IMR-90 (cell line): ENCODE data around the gene RANGRF. TPM values are rescaled to one million over a fixed set of nuclear protein-coding genes. Genes with fewer than 3 reads are reported as not detected.

Experiments used
- ATAC-seq: fragments of 200-7000 bp; cut with Tn5 transposase; 2 replicates; pipeline ENCODE4 v1.9.1; 2020; ENCODE audit warnings: low read depth, mild to moderate bottlenecking, moderate library complexity
- BruUV-seq: library from RNA; stranded (reverse); fragments of 400-500 nt; replicated peaks from 2 replicates; lab custom pipeline; 2021; lab: Mats Ljungman, UMichigan
- CTCF ChIA-PET: fragments of 300-600 bp; formaldehyde crosslinking; extraction: SDS; loops from one replicate; lab custom pipeline; 2021; ENCODE audit warnings: antibody characterized with exemption; lab: Yijun Ruan, JAX
- POLR2A ChIA-PET: fragments of 300-600 bp; sonication (Branson Sonifier 250); formaldehyde crosslinking; loops from one replicate; lab custom pipeline; 2022; ENCODE audit warnings: antibody characterized with exemption; ENCODE audit not compliant: unreplicated experiment; lab: Charles Lee
- DNase-seq: peaks from one replicate; pipeline ENCODE4 v3.0.0; 2013
- H2AFZ ChIP-seq: replicated peaks from 2 replicates; pipeline ENCODE3; 2013; ENCODE audit warnings: low read length, mild to moderate bottlenecking; ENCODE audit not compliant: poor library complexity
- H2AK5ac ChIP-seq: 2 replicates; pipeline ENCODE4 v1.6.1; 2013; ENCODE audit warnings: low read depth, low read length, inconsistent platforms
- H2AK9ac ChIP-seq: replicated peaks from 2 replicates; pipeline ENCODE3; 2013; ENCODE audit warnings: mild to moderate bottlenecking, low read depth, low read length, moderate library complexity; ENCODE audit not compliant: poor library complexity
- H2BK120ac ChIP-seq: 2 replicates; pipeline ENCODE4 v1.6.1; 2013; ENCODE audit warnings: low read depth, low read length, inconsistent platforms
- H2BK15ac ChIP-seq: 3 replicates; pipeline ENCODE4 v1.6.1; 2013; ENCODE audit warnings: low read depth, low read length, inconsistent platforms
- H2BK20ac ChIP-seq: 2 replicates; pipeline ENCODE4 v1.6.1; 2013; ENCODE audit warnings: low read depth, mild to moderate bottlenecking, inconsistent platforms, low read length, moderate library complexity
- H2BK5ac ChIP-seq: 2 replicates; pipeline ENCODE4 v1.6.1; 2013; ENCODE audit warnings: mild to moderate bottlenecking, low read depth, low read length, inconsistent platforms; ENCODE audit not compliant: poor library complexity, severe bottlenecking
- H3K14ac ChIP-seq: replicated peaks from 2 replicates; pipeline ENCODE4 v1.6.1; 2013; ENCODE audit warnings: low read depth, low read length, inconsistent platforms
- H3K18ac ChIP-seq: 2 replicates; pipeline ENCODE4 v1.6.1; 2013; ENCODE audit warnings: low read depth, low read length, control low read depth
- H3K23ac ChIP-seq: 2 replicates; pipeline ENCODE4 v1.6.1; 2013; ENCODE audit warnings: low read depth, low read length, inconsistent platforms
- H3K27ac ChIP-seq: 2 replicates; pipeline ENCODE4 v1.5.1; 2013; ENCODE audit warnings: mild to moderate bottlenecking, control low read depth, low read length; ENCODE audit not compliant: insufficient read depth
- H3K27me3 ChIP-seq: 2 replicates; pipeline ENCODE4 v1.6.1; 2013; ENCODE audit warnings: low read length; ENCODE audit not compliant: control insufficient read depth, insufficient read depth
- H3K36me3 ChIP-seq: 2 replicates; pipeline ENCODE4 v1.6.1; 2013; ENCODE audit warnings: low read length, mixed read lengths; ENCODE audit not compliant: control insufficient read depth, insufficient read depth
- H3K4ac ChIP-seq: 2 replicates; pipeline ENCODE4 v1.6.1; 2013; ENCODE audit warnings: low read depth, low read length, inconsistent platforms
- H3K4me1 ChIP-seq: 2 replicates; pipeline ENCODE4 v1.6.1; 2013; ENCODE audit warnings: low read length, mixed read lengths; ENCODE audit not compliant: control insufficient read depth, insufficient read depth
- H3K4me2 ChIP-seq: 2 replicates; pipeline ENCODE4 v1.6.1; 2013; ENCODE audit warnings: low read depth, mild to moderate bottlenecking, control low read depth, low read length, moderate library complexity
- H3K4me3 ChIP-seq: 2 replicates; pipeline ENCODE4 v1.5.1; 2013; ENCODE audit warnings: low read depth, mild to moderate bottlenecking, control low read depth, low read length, moderate library complexity; ENCODE audit not compliant: insufficient read depth
- H3K56ac ChIP-seq: 2 replicates; pipeline ENCODE4 v1.6.1; 2013; ENCODE audit warnings: low read length, inconsistent platforms; ENCODE audit not compliant: insufficient read depth; ENCODE audit errors: extremely low read depth
- H3K79me1 ChIP-seq, 2 experiments: 2 replicates each; pipeline ENCODE4 v1.6.1; 2013; ENCODE audit warnings: low read length in 2 of 2, inconsistent platforms in 1 of 2, low read depth in 1 of 2
- H3K9ac ChIP-seq: 2 replicates; pipeline ENCODE4 v1.6.1; 2013; ENCODE audit warnings: low read depth, low read length, control low read depth
- H3K9me1 ChIP-seq: 2 replicates; pipeline ENCODE4 v1.6.1; 2013; ENCODE audit warnings: low read length, inconsistent platforms; ENCODE audit not compliant: insufficient read depth
- H3K9me3 ChIP-seq: 2 replicates; pipeline ENCODE4 v1.6.1; 2013; ENCODE audit warnings: low read length; ENCODE audit not compliant: control insufficient read depth, insufficient read depth
- H4K20me1 ChIP-seq: 2 replicates; pipeline ENCODE4 v1.6.1; 2013; ENCODE audit warnings: low read length, inconsistent platforms; ENCODE audit not compliant: insufficient read depth
- H4K5ac ChIP-seq: 2 replicates; pipeline ENCODE4 v1.6.1; 2013; ENCODE audit warnings: mild to moderate bottlenecking, low read depth, low read length, control low read depth
- H4K8ac ChIP-seq, 2 experiments: 2 replicates each; pipeline ENCODE4 v1.6.1; 2013; ENCODE audit warnings: low read depth in 2 of 2, low read length in 2 of 2, control low read depth in 1 of 2, inconsistent platforms in 1 of 2
- H4K91ac ChIP-seq: 2 replicates; pipeline ENCODE4 v1.6.1; 2013; ENCODE audit warnings: low read depth, low read length, inconsistent platforms; ENCODE audit not compliant: insufficient read depth
- BHLHE40 ChIP-seq: fragments of 150-350 bp; IDR thresholded peaks from 2 replicates; pipeline ENCODE4 v1.6.1; 2016; ENCODE audit warnings: mild to moderate bottlenecking, low read depth, low read length
- CEBPB ChIP-seq: IDR thresholded peaks from 2 replicates; pipeline ENCODE4 v1.6.1; 2012; ENCODE audit warnings: low read depth, low read length, improper control_type of control experiment
- CHD1 ChIP-seq: IDR thresholded peaks from 2 replicates; pipeline ENCODE4 v1.6.1; 2012; ENCODE audit warnings: low read depth, low read length, improper control_type of control experiment
- FOS ChIP-seq: fragments of 150-350 bp; IDR thresholded peaks from 2 replicates; pipeline ENCODE4 v1.6.1; 2016; ENCODE audit warnings: low read depth, low read length
- MAFK ChIP-seq: IDR thresholded peaks from 2 replicates; pipeline ENCODE4 v1.6.1; 2012; ENCODE audit warnings: low read depth, low read length, improper control_type of control experiment
- MAZ ChIP-seq: IDR thresholded peaks from 2 replicates; pipeline ENCODE4 v1.6.1; 2012; ENCODE audit warnings: low read depth, mild to moderate bottlenecking, low read length, improper control_type of control experiment, moderate library complexity, borderline replicate concordance
- MXI1 ChIP-seq: IDR thresholded peaks from 2 replicates; pipeline ENCODE4 v1.6.1; 2012; ENCODE audit warnings: low read depth, mild to moderate bottlenecking, low read length, moderate library complexity, borderline replicate concordance
- NFE2L2 ChIP-seq: fragments of 150-350 bp; IDR thresholded peaks from 2 replicates; pipeline ENCODE4 v1.6.1; 2016; ENCODE audit warnings: low read depth, mild to moderate bottlenecking, low read length
- POLR2A ChIP-seq: IDR thresholded peaks from 2 replicates; pipeline ENCODE4 v1.6.1; 2012; ENCODE audit warnings: mild to moderate bottlenecking, low read depth, low read length
- RAD21 ChIP-seq: IDR thresholded peaks from 2 replicates; pipeline ENCODE4 v1.6.1; 2012; ENCODE audit warnings: low read length, improper control_type of control experiment
- RCOR1 ChIP-seq: IDR thresholded peaks from 2 replicates; pipeline ENCODE4 v1.6.1; 2012; ENCODE audit warnings: mild to moderate bottlenecking, low read length, improper control_type of control experiment; ENCODE audit not compliant: insufficient replicate concordance
- RFX5 ChIP-seq: IDR thresholded peaks from 2 replicates; pipeline ENCODE4 v1.8.0; 2012; ENCODE audit warnings: low read depth, mild to moderate bottlenecking, low read length, moderate library complexity
- WGBS, 2 experiments: methylation state at CpG; one replicate each; pipeline versions ENCODE4 v1.1.5 to v1.1.7; 2013; ENCODE audit warnings: missing lambda C conversion rate in 2 of 2; ENCODE audit not compliant: insufficient read length in 1 of 2; ENCODE audit errors: extremely low coverage in 2 of 2; 5-methylcytosine and 5-hydroxymethylcytosine counted together
- dilution Hi-C: fragments of 300-500 bp; cut with HindIII; formaldehyde crosslinking; loops from one replicate; pipeline ENCODE4 v1.14.3; 2018; ENCODE audit warnings: low sequenced_read_pairs; ENCODE audit not compliant: unreplicated experiment
- in situ Hi-C: fragments of 300-500 bp; cut with MboI; formaldehyde crosslinking; loops from 3 replicates; pipeline ENCODE4 v1.14.3; 2019; ENCODE audit warnings: low sequenced_read_pairs, inconsistent platforms, mixed read lengths
- intact Hi-C: fragments of 100-400 bp; cut with micrococcal nuclease; formaldehyde crosslinking; loops from 2 replicates; pipeline ENCODE4 v1.10.0; 2022
- polyA plus RNA-seq, 3 experiments: library from polyadenylated mRNA; depleted of rRNA; stranded (reverse); fragments of >200 nt; gene quantifications; 2 replicates each; pipeline ENCODE4 v1.2.3, GENCODE V29; 2012; ENCODE audit warnings: low replicate concordance in 1 of 3
- total RNA-seq: library from RNA; depleted of rRNA; stranded (reverse); fragments of >200 nt; gene quantifications from 2 replicates; pipeline ENCODE4 v1.2.3, GENCODE V29; 2012
- TF ChIP-seq, protein P1 (sequence below): conservative IDR thresholded peaks from 2 replicates; pipeline ENCODE4 v1.5.1; 2012; ENCODE audit warnings: mild to moderate bottlenecking, low read depth, low read length, improper control_type of control experiment
- TF ChIP-seq, protein P2 (sequence below): fragments of 150-350 bp; IDR thresholded peaks from 2 replicates; pipeline ENCODE4 v1.6.1; 2016; ENCODE audit warnings: low read depth, mild to moderate bottlenecking, low read length, moderate library complexity, borderline replicate concordance

Gene RANGRF
- total and polyA plus RNA-seq, 2 of the 4 experiments (the other 2 are of a cell fraction), result 19.5 to 36.6 TPM

DNA sequence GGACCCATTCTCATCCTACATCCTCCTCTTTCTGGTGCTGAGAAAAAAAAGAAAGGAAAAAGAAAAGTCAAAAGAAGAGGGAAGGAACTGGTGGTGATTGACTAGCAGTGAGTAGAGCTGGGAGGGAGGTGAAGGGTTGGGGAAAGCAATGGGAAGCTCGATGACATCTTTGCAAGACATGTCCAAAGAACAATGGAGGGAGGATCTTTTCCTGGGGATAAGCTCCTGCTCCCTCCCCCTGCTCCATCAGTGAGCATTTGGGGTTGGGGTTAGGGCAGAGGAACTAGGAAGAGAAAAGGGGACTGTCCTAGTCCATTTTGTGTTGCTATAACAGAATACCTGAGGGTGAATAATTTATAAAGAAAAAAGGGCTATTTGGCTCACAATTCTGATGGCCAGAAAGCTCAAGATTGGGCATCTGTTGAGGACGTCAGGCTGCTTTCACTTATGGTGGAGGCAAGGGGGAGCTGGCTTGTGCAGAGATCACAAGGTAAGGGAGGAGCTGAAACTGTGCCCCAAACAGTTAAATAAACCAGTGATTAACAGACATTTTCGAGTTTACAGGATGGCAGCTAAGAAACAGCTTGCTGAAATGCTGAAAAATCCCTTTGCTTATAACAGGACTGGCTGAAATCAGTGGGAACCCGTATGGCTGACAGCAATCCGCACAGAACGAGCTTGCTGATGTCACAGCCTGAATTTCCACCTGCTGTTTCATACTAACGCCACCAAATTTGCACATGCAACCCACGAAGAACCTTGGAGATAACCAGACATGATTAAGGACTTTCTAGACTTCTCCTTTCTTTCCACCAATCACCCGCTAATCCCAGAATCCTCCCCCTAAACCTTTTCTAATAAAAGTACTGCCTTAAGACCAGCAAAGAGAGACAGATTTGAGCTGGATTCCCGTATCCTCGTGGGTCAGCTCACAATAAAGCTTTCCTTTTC, 49.6 kb downstream of the RANGRF start:
- peaks cover 12% of the 10 kb centered on the region for H3K27me3 ChIP-seq
- H2BK15ac ChIP-seq, result no peak overlapping the region
- H3K18ac ChIP-seq, result no peak overlapping the region
- H2BK20ac ChIP-seq, result no peak overlapping the region
- H3K56ac ChIP-seq, result no peak overlapping the region
- H3K4me3 ChIP-seq, result no peak overlapping the region
- H3K4ac ChIP-seq, result no peak overlapping the region
- ATAC-seq, result peak; percentile 56
- TF ChIP-seq, protein P1, sequence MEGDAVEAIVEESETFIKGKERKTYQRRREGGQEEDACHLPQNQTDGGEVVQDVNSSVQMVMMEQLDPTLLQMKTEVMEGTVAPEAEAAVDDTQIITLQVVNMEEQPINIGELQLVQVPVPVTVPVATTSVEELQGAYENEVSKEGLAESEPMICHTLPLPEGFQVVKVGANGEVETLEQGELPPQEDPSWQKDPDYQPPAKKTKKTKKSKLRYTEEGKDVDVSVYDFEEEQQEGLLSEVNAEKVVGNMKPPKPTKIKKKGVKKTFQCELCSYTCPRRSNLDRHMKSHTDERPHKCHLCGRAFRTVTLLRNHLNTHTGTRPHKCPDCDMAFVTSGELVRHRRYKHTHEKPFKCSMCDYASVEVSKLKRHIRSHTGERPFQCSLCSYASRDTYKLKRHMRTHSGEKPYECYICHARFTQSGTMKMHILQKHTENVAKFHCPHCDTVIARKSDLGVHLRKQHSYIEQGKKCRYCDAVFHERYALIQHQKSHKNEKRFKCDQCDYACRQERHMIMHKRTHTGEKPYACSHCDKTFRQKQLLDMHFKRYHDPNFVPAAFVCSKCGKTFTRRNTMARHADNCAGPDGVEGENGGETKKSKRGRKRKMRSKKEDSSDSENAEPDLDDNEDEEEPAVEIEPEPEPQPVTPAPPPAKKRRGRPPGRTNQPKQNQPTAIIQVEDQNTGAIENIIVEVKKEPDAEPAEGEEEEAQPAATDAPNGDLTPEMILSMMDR, result no peak
- no peak for TF ChIP-seq CEBPB
- TF ChIP-seq RCOR1, result no peak
- TF ChIP-seq, protein P2, sequence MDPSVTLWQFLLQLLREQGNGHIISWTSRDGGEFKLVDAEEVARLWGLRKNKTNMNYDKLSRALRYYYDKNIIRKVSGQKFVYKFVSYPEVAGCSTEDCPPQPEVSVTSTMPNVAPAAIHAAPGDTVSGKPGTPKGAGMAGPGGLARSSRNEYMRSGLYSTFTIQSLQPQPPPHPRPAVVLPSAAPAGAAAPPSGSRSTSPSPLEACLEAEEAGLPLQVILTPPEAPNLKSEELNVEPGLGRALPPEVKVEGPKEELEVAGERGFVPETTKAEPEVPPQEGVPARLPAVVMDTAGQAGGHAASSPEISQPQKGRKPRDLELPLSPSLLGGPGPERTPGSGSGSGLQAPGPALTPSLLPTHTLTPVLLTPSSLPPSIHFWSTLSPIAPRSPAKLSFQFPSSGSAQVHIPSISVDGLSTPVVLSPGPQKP, result no peak
- TF ChIP-seq RAD21, result no peak
- TF ChIP-seq BHLHE40, result no peak
- no peak for TF ChIP-seq RFX5
- no peak for TF ChIP-seq POLR2A
- no peak for TF ChIP-seq CHD1
- no peak for TF ChIP-seq FOS
- TF ChIP-seq MAFK, result no peak
- no peak for TF ChIP-seq MXI1
- TF ChIP-seq NFE2L2, result no peak
- TF ChIP-seq MAZ, result no peak
- intact Hi-C loops (no loop called here), dilution Hi-C loops (no loop called here), in situ Hi-C loops (no loop called here)
- ChIA-PET POLR2A (no interaction called here), CTCF (interaction anchor here (1.0 to 1.4 kb wide), 2 partner anchors 10 to 12 kb away, joined by 3 to 5 read pairs; no protein-coding TSS in a partner anchor)
- H3K79me1 ChIP-seq, result no peaks in the 10 kb centered on the region
- no peak overlapping the region for H4K5ac ChIP-seq
- peak; percentile 24 for DNase-seq
- no peaks in the 10 kb centered on the region for H3K9me1 ChIP-seq
- H3K36me3 ChIP-seq, result no peaks in the 10 kb centered on the region
- H4K20me1 ChIP-seq, result no peaks in the 10 kb centered on the region
- H3K9ac ChIP-seq, result no peak overlapping the region
- peak overlapping the region; percentile 68 for H2AFZ ChIP-seq
- no peak overlapping the region for H3K14ac ChIP-seq
- no peak overlapping the region for H3K23ac ChIP-seq
- H3K27ac ChIP-seq, result no peak overlapping the region
- H2AK5ac ChIP-seq, result no peak overlapping the region
- no peak overlapping the region for H2BK5ac ChIP-seq
- BruUV-seq, result no TSS peak
- H2AK9ac ChIP-seq, result no peak overlapping the region
- WGBS, 2 experiments, result 20% methylated on average over 3 of the region's 11 CpGs; no CpG with 5 or more reads in 1 of the 2 experiments
- H4K91ac ChIP-seq, result no peak overlapping the region
- no peaks in the 10 kb centered on the region for H3K9me3 ChIP-seq
- no peaks in the 10 kb centered on the region for H3K4me1 ChIP-seq
- no peak overlapping the region for H4K8ac ChIP-seq
- no peak overlapping the region for H2BK120ac ChIP-seq
- peak overlapping the region; percentile 74 for H3K4me2 ChIP-seq
